Caco-2 (cell line): Measurements from ENCODE around the gene EN1. TPM values are rescaled to one million over a fixed set of nuclear protein-coding genes. Genes with fewer than 3 reads are reported as not detected.

Experiments
- BruUV-seq: library from RNA; stranded (reverse); fragments of 400-500 nt; replicated peaks from 2 replicates; lab custom pipeline; 2021; lab: Mats Ljungman, UMichigan
- CTCF ChIA-PET: fragments of 300-600 bp; sonication (Branson Sonifier 250); formaldehyde crosslinking; loops from one replicate; lab custom pipeline; 2022; ENCODE audit warnings: antibody characterized with exemption; lab: Charles Lee
- POLR2A ChIA-PET: fragments of 300-600 bp; sonication (Branson Sonifier 250); formaldehyde crosslinking; loops from one replicate; lab custom pipeline; 2022; ENCODE audit warnings: antibody characterized with exemption; lab: Charles Lee
- DNase-seq, 2 experiments: peaks; one replicate each; pipeline versions ENCODE4 v3.0.0 to v3.0.0-alpha.2; 2020 to 2022
- H3K27me3 ChIP-seq: replicated peaks from 2 replicates; pipeline ENCODE4 v1.6.0; 2011; ENCODE audit warnings: low read length; ENCODE audit not compliant: control insufficient read depth, insufficient read depth
- H3K36me3 ChIP-seq: 2 replicates; pipeline ENCODE4 v1.5.1; 2011; ENCODE audit warnings: low read length; ENCODE audit not compliant: control insufficient read depth, insufficient read depth
- H3K4me1 ChIP-seq: fragments of 250-450 bp; sonication (Bioruptor Pico); 2 replicates; pipeline ENCODE4 v1.5.1; 2020; ENCODE audit warnings: mild to moderate bottlenecking
- H3K4me3 ChIP-seq: 2 replicates; pipeline ENCODE4 v1.5.1; 2011; ENCODE audit warnings: low read depth, mild to moderate bottlenecking, control low read depth, low read length
- H3K9me3 ChIP-seq: fragments of 250-450 bp; sonication (Bioruptor Pico); 2 replicates; pipeline ENCODE4 v1.5.1; 2020; ENCODE audit warnings: mild to moderate bottlenecking, moderate library complexity
- H3K27ac Mint-ChIP-seq: one replicate; pipeline ENCODE4 v1.8.0; 2022; ENCODE audit warnings: mixed read lengths; ENCODE audit not compliant: unreplicated experiment
- H3K27me3 Mint-ChIP-seq: one replicate; pipeline ENCODE4 v1.8.0; 2022; ENCODE audit warnings: mixed read lengths; ENCODE audit not compliant: insufficient read depth, unreplicated experiment
- H3K36me3 Mint-ChIP-seq: one replicate; pipeline ENCODE4 v1.8.0; 2022; ENCODE audit warnings: mild to moderate bottlenecking, mixed read lengths; ENCODE audit not compliant: insufficient read depth, unreplicated experiment
- H3K4me1 Mint-ChIP-seq: one replicate; pipeline ENCODE4 v1.8.0; 2022; ENCODE audit warnings: low read depth, mixed read lengths; ENCODE audit not compliant: unreplicated experiment
- H3K4me3 Mint-ChIP-seq: one replicate; pipeline ENCODE4 v1.8.0; 2022; ENCODE audit warnings: mild to moderate bottlenecking, moderate library complexity, mixed read lengths; ENCODE audit not compliant: unreplicated experiment
- H3K9me3 Mint-ChIP-seq: one replicate; pipeline ENCODE4 v1.8.0; 2022; ENCODE audit warnings: mixed read lengths; ENCODE audit not compliant: unreplicated experiment
- CTCF ChIP-seq, 2 experiments: fragments of 200-600 bp in 1 of 2; IDR thresholded peaks; 1 replicate in 1 of 2; 2 replicates in 1 of 2; pipeline versions ENCODE4 v1.5.1 to v1.8.0; 2011 to 2022; ENCODE audit warnings: antibody characterized with exemption in 1 of 2, control low read depth in 1 of 2, inconsistent platforms in 1 of 2, low read depth in 1 of 2, low read length in 1 of 2, mild to moderate bottlenecking in 1 of 2, moderate library complexity in 1 of 2; ENCODE audit not compliant: insufficient read depth in 1 of 2, severe bottlenecking in 1 of 2, unreplicated experiment in 1 of 2
- intact Hi-C: fragments of 100-400 bp; cut with micrococcal nuclease; formaldehyde crosslinking; loops from one replicate; pipeline ENCODE4 v1.10.0; 2022; ENCODE audit not compliant: unreplicated experiment
- total RNA-seq: library from RNA; stranded (reverse); gene quantifications from 2 replicates; pipeline ENCODE4 v1.2.3, GENCODE V29; 2022

Gene EN1
- total RNA-seq, 1 experiment from 2014 or later: 0.16 TPM

- Histone ChIP-seq H3K36me3 (no peaks in the 10 kb centered on the region), H3K4me3 (no peak overlapping the region), H3K9me3 (no peaks in the 10 kb centered on the region), H3K4me1 (no peaks in the 10 kb centered on the region), H3K27me3 (peaks cover 3% of the 10 kb centered on the region)
- TF ChIP-seq CTCF (IDR thresholded peaks at IDR 0.05; ENCODE audit: insufficient read depth in 1 of 2, low read depth in 1 of 2, low read length in 1 of 2, severe bottlenecking in 1 of 2, unreplicated experiment in 1 of 2): no peak
- no peak for DNase-seq
- no TSS peak for BruUV-seq
- intact Hi-C loops: no loop called here
- Mint-ChIP-seq H3K4me3 (no peak overlapping the region), H3K9me3 (no peaks in the 10 kb centered on the region), H3K27ac (no peak overlapping the region), H3K36me3 (no peaks in the 10 kb centered on the region), H3K27me3 (peaks cover 38% of the 10 kb centered on the region), H3K4me1 (no peaks in the 10 kb centered on the region)
- ChIA-PET CTCF (no interaction called here), POLR2A (no interaction called here)
These were observed 32.1 kb downstream of the EN1 start for GRCh38 chr2:118815314-118815713.

- peaks cover 35% of the 10 kb centered on the region for H3K27me3 Mint-ChIP-seq
- ChIA-PET POLR2A (no interaction called here), CTCF (no interaction called here)
- no peaks in the 10 kb centered on the region for H3K4me1 Mint-ChIP-seq
- Histone ChIP-seq H3K9me3 (no peaks in the 10 kb centered on the region), H3K4me3 (no peak overlapping the region), H3K27me3 (peaks cover 3% of the 10 kb centered on the region), H3K36me3 (no peaks in the 10 kb centered on the region), H3K4me1 (no peaks in the 10 kb centered on the region)
- intact Hi-C loops: no loop called here
- DNase-seq: no peak
- TF ChIP-seq CTCF (IDR thresholded peaks at IDR 0.05; ENCODE audit: insufficient read depth in 1 of 2, low read depth in 1 of 2, low read length in 1 of 2, severe bottlenecking in 1 of 2, unreplicated experiment in 1 of 2): no peak
- no TSS peak for BruUV-seq
- H3K9me3 Mint-ChIP-seq: no peaks in the 10 kb centered on the region
- no peaks in the 10 kb centered on the region for H3K36me3 Mint-ChIP-seq
- no peak overlapping the region for H3K27ac Mint-ChIP-seq
- H3K4me3 Mint-ChIP-seq: no peak overlapping the region
These were observed 33.1 kb downstream of the EN1 start for GRCh38 chr2:118814368-118814767.

GRCh38 chr2:118813601-118814339, 33.7 kb downstream of the EN1 start:
- no peaks in the 10 kb centered on the region for H3K4me1 Mint-ChIP-seq
- H3K27ac Mint-ChIP-seq: no peak overlapping the region
- H3K36me3 Mint-ChIP-seq: no peaks in the 10 kb centered on the region
- Histone ChIP-seq H3K27me3 (peaks cover 3% of the 10 kb centered on the region), H3K36me3 (no peaks in the 10 kb centered on the region), H3K9me3 (no peaks in the 10 kb centered on the region), H3K4me1 (no peaks in the 10 kb centered on the region), H3K4me3 (no peak overlapping the region)
- H3K4me3 Mint-ChIP-seq: no peak overlapping the region
- POLR2A ChIA-PET: no interaction called here
- no peak for TF ChIP-seq CTCF (IDR thresholded peaks at IDR 0.05; ENCODE audit: insufficient read depth in 1 of 2, low read depth in 1 of 2, low read length in 1 of 2, severe bottlenecking in 1 of 2, unreplicated experiment in 1 of 2)
- no TSS peak for BruUV-seq
- H3K27me3 Mint-ChIP-seq: peaks cover 30% of the 10 kb centered on the region
- intact Hi-C loops: no loop called here
- no peak for DNase-seq
- CTCF ChIA-PET: no interaction called here
- no peaks in the 10 kb centered on the region for H3K9me3 Mint-ChIP-seq
